ENCODE measurements around the gene KDM2A. TPM values are rescaled to one million over a fixed set of nuclear protein-coding genes. Genes with fewer than 3 reads are reported as not detected.

Gene KDM2A
- polyA plus RNA-seq, 2 of the 4 experiments (the other 2 are of a cell fraction), result 34.5 to 42.8 TPM

DNA sequence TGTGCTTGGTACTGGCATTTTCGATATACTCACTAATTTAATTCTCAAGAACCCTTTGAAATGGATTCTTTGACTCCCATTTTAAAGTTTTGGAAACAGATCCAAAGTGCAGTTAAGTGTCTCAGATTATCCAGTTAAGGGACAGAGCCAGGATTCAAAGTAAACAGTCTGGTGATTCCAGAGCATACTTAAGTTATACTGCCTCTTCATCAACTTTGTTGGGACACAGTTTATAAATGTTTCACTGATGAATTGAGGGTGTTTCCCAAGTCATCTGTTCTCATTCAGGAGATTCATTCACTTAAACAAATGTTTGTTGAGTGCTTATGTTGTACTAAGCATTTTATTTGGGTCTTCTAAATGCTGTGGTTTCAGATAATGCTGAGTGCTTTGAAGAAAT lies 17.1 kb downstream of the KDM2A start (continued):
- TF ChIP-seq, protein P1, sequence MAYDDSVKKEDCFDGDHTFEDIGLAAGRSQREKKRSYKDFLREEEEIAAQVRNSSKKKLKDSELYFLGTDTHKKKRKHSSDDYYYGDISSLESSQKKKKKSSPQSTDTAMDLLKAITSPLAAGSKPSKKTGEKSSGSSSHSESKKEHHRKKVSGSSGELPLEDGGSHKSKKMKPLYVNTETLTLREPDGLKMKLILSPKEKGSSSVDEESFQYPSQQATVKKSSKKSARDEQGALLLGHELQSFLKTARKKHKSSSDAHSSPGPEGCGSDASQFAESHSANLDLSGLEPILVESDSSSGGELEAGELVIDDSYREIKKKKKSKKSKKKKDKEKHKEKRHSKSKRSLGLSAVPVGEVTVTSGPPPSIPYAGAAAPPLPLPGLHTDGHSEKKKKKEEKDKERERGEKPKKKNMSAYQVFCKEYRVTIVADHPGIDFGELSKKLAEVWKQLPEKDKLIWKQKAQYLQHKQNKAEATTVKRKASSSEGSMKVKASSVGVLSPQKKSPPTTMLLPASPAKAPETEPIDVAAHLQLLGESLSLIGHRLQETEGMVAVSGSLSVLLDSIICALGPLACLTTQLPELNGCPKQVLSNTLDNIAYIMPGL (CRISPR knock-in tag; IDR thresholded peaks at IDR 0.05; ENCODE audit: borderline replicate concordance), result no peak

DNA sequence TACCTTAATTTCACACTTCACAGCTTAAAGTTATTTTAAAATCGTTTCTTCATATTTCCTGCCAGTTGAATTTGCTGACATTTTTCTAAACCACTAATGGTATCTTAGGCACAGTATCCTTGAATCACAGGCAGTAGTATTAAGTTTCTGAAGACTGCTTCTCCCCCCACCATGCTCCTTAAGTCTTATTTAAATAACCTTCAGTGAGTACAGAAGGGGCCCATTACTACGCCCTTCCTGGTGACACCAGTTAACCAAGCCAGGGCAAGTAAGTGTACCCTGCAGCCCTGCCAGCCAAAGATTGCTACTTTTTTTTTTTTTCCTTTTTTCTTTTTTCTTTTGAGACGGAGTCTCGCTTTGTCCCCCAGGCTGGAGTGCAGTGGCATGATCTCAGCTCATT lies 19.9 kb downstream of the KDM2A start:
- no peak for FAIRE-seq
- Histone ChIP-seq H3K27ac (no peak overlapping the region), H3K4me3 (no peak overlapping the region), H3K4me1 (no peaks in the 10 kb centered on the region), H3K9me3 (no peaks in the 10 kb centered on the region), H3K4me2 (no peak overlapping the region)
- ChIA-PET CTCF (interaction anchor here (0.7 to 1.6 kb wide), 4 partner anchors 33 to 465 kb away, joined by 3 to 6 read pairs (median 4); no protein-coding TSS in a partner anchor), POLR2A (no interaction called here)
- no peak for ATAC-seq
- 91% methylated on average over 4 of the region's 4 CpGs for WGBS (ENCODE audit: missing lambda C conversion rate)
- DNase-seq (ENCODE audit: low read depth in 1 of 2, low spot score in 1 of 2), result no peak
- TF ChIP-seq CBX2 (IDR thresholded peaks at IDR 0.05; ENCODE audit: borderline replicate concordance, low read depth) (no peak), HOXB5 (CRISPR knock-in tag; IDR thresholded peaks at IDR 0.05) (no peak), SMC3 (IDR thresholded peaks at IDR 0.05) (no peak)

DNA sequence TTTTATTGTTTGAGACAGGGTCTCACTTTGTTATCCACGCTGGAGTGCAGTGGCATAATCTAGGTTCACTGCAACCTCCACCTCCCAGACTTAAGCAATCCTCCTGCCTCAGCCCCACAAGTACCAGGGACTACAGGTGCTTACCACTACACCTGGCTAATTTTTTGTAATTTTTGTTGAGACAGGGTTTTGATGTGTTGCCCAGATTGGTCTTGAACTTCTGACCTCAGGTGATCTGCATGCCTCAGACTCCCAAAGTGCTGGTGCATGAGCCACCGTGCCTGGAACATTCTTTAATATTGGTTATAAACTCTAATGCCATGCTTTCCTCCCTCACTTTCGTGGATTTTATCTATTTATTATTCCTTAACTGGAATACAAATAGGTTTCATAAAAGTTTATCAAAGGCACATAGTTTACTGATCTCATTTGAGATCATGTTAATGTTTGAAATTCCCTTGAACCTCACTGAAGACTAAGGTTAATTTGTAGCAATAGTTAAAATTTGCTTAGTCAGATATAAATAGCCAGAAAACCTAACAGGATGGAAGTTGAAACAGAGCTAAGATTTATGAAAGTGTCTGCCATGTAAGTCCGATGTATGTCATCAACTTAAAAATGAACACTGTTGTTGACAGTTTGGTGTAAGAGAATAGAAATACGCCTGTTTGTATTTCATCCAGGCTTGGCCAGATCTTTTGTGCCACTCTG lies 27.6 kb downstream of the KDM2A start:
- no peak; a peak in 1 of 6 replicates for ATAC-seq
- CTCF ChIA-PET, result interaction anchor here (0.6 kb wide), 1 partner anchor 8 kb away, joined by 3 read pairs; no protein-coding TSS in a partner anchor
- POLR2A ChIA-PET, result no interaction called here
- no peaks in the 10 kb centered on the region for H3K9me3 ChIP-seq
- no peak for FAIRE-seq
- no peak for DNase-seq (ENCODE audit: low read depth in 1 of 2, low spot score in 1 of 2)
- no peak overlapping the region for H3K4me3 ChIP-seq
- peaks cover 21% of the 10 kb centered on the region for H3K4me1 ChIP-seq
- peak overlapping the region in 1 of 2 experiments; percentile 34; a peak in 1 of 6 replicates for H3K27ac ChIP-seq
- 77% methylated on average over 5 of the region's 5 CpGs for WGBS (ENCODE audit: missing lambda C conversion rate)
- no peak for TF ChIP-seq RARB (CRISPR knock-in tag; IDR thresholded peaks at IDR 0.05)
- no peak for TF ChIP-seq RAD21 (conservative IDR thresholded peaks at IDR 0.05 in 1 of 2, IDR thresholded peaks at IDR 0.05 in 1 of 2)
- TF ChIP-seq MAFK (IDR thresholded peaks at IDR 0.05; ENCODE audit: partially characterized antibody), result peak; percentile 87
- TF ChIP-seq PHF8 (IDR thresholded peaks at IDR 0.05; ENCODE audit: borderline replicate concordance, low read depth), result no peak
- TF ChIP-seq SMC3 (IDR thresholded peaks at IDR 0.05), result no peak
- no peak overlapping the region for H3K4me2 ChIP-seq

DNA sequence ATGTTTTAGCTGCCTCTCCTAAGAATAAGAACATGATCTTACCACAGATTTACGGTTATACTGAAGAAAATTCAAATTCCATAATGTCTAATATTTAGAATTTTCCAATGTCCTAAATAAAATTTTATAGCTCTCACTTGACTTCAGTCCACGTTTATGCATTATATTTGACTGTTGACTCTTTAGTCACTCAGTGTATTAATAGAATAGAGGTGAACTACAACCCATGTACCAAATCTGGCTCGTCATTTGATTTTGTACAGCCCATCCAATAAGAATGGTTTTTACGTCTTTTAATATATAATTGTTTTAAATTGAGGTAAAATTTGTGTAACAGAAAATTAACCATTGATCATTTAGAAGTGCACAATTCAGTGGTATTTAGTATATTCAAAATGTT lies 34.9 kb downstream of the KDM2A start:
- ATAC-seq (no peak), FAIRE-seq (no peak), DNase-seq (ENCODE audit: low read depth in 1 of 2, low spot score in 1 of 2) (no peak)
- POLR2A ChIA-PET, result no interaction called here
- CTCF ChIA-PET, result interaction anchor here (0.6 to 1.6 kb wide), 3 partner anchors 15 to 1031 kb away, joined by 3 to 5 read pairs (median 4); no protein-coding TSS in a partner anchor
- H3K4me2 ChIP-seq, result no peak overlapping the region
- H3K4me3 ChIP-seq, result no peak overlapping the region
- H3K4me1 ChIP-seq, result no peaks in the 10 kb centered on the region
- H3K27ac ChIP-seq, result no peak overlapping the region
- H3K9me3 ChIP-seq, result no peaks in the 10 kb centered on the region
- TF ChIP-seq MYC (IDR thresholded peaks at IDR 0.05; ENCODE audit: borderline replicate concordance, low read length), result no peak
- no peak for TF ChIP-seq FOSB (CRISPR knock-in tag; IDR thresholded peaks at IDR 0.05)
- TF ChIP-seq RAD21 (conservative IDR thresholded peaks at IDR 0.05 in 1 of 2, IDR thresholded peaks at IDR 0.05 in 1 of 2), result no peak
- TF ChIP-seq EHF (CRISPR knock-in tag; IDR thresholded peaks at IDR 0.05), result no peak
- no peak for TF ChIP-seq FOSL2 (IDR thresholded peaks at IDR 0.05)
- no peak for TF ChIP-seq FOSL2 (CRISPR knock-in tag; IDR thresholded peaks at IDR 0.05)
- no peak for TF ChIP-seq CBX2 (IDR thresholded peaks at IDR 0.05; ENCODE audit: borderline replicate concordance, low read depth)
- no peak for TF ChIP-seq JUNB (IDR thresholded peaks at IDR 0.05)
- TF ChIP-seq, protein P1 (CRISPR knock-in tag; IDR thresholded peaks at IDR 0.05; ENCODE audit: borderline replicate concordance), result no peak
- TF ChIP-seq KDM1A (IDR thresholded peaks at IDR 0.05; ENCODE audit: low read depth), result no peak
- no peak for TF ChIP-seq BHLHE40 (IDR thresholded peaks at IDR 0.05; ENCODE audit: low read depth, low read length)
- TF ChIP-seq, protein P2, sequence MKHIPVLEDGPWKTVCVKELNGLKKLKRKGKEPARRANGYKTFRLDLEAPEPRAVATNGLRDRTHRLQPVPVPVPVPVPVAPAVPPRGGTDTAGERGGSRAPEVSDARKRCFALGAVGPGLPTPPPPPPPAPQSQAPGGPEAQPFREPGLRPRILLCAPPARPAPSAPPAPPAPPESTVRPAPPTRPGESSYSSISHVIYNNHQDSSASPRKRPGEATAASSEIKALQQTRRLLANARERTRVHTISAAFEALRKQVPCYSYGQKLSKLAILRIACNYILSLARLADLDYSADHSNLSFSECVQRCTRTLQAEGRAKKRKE (CRISPR knock-in tag; IDR thresholded peaks at IDR 0.05; ENCODE audit: low read depth), result no peak
- TF ChIP-seq, protein P3, sequence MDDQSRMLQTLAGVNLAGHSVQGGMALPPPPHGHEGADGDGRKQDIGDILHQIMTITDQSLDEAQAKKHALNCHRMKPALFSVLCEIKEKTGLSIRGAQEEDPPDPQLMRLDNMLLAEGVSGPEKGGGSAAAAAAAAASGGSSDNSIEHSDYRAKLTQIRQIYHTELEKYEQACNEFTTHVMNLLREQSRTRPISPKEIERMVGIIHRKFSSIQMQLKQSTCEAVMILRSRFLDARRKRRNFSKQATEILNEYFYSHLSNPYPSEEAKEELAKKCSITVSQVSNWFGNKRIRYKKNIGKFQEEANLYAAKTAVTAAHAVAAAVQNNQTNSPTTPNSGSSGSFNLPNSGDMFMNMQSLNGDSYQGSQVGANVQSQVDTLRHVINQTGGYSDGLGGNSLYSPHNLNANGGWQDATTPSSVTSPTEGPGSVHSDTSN (IDR thresholded peaks at IDR 0.05), result no peak
- no peak for TF ChIP-seq MAFK (IDR thresholded peaks at IDR 0.05; ENCODE audit: partially characterized antibody)
- no peak for TF ChIP-seq RARB (CRISPR knock-in tag; IDR thresholded peaks at IDR 0.05)
- no peak for TF ChIP-seq NFE2L2 (conservative IDR thresholded peaks at IDR 0.05; ENCODE audit: low read length)
- no peak for TF ChIP-seq SREBF2 (IDR thresholded peaks at IDR 0.05)
- 82% methylated on average over 4 of the region's 4 CpGs for WGBS (ENCODE audit: missing lambda C conversion rate)
